ENCODE results near the gene FARP1.

DNA sequence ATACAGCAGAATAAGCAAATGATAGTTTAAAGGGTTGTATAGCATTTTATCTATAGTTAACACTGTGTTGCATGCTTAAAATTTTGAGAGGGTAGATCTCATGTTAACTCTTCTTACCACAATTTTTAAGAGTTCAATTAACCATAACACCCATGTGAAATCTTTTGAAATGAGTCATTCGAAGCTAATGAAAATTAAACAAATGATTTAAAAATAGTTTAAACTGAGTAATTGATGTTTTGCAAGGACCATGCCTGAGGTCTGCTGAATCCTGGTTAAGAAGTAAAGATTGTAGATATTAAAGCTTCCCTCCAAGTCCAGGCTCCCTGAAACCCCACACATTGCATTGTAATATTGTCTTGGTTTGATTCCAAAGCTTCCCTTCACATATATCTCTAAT, 210.9 kb downstream of the FARP1 start:
- no peak for TF ChIP-seq CTCF (IDR thresholded peaks at IDR 0.05; ENCODE audit: low read depth, low read length, poor library complexity, severe bottlenecking)
- TF ChIP-seq EZH2phosphoT487 (IDR thresholded peaks at IDR 0.05; ENCODE audit: borderline replicate concordance, low read length) = no peak

Measured in DOHH2 (cell line).